ENCODE measurements around the gene CHD2. TPM values are rescaled to one million over a fixed set of nuclear protein-coding genes. Genes with fewer than 3 reads are reported as not detected.
A peak's percentile ranks its signal among the peaks of the same experiment; 100 is the strongest.

The CHD2 gene
- total RNA-seq, 2 experiments from 2014 or later = 141 to 155 TPM

DNA sequence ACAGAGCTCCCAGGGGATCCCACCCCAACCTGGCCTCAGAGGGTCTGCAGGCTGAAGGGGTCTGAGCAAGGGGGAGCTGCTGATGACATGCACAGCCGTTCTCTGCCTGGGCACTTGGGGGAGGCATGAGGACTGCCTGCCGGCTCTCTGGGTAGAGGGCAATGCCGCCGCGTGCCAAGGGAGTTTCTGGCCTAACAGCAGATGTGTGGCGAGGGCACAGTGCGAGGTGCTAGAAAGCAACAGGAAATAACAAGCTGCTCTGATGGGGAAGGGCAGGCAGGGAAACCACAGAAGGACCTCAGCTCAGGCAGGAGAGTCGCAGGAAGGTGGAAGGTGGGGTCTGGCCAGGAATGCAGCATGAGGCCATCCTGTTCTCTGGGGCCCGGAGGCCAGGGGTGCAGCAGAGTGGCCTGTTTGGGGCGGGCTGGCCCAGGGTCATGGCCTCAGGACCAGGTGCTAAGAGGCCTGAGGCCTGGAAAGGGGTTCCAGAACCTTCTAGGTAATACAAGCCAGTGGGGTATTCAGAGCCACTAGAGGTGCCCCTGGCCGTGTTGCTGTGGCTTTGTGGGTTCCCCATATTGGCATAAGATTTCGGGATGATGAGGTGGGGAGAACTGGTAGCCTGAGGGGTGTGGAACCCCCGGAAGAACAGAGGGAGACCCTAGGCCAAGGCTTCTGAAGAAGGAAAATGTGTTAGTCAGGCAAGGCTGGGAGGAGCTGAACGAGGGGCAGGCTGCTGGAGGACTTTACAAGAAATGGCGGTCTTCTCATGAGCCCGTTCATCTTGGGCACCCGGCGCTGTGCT lies 147.7 kb downstream of the CHD2 start:
- Mint-ChIP-seq H3K9me3 (peaks cover 2% of the 10 kb centered on the region), H3K4me3 (no peak overlapping the region), H3K27me3 (no peaks in the 10 kb centered on the region), H3K27ac (peak overlapping the region; percentile 30), H3K4me1 (peaks cover 17% of the 10 kb centered on the region), H3K36me3 (ENCODE audit: low read depth) (no peaks in the 10 kb centered on the region)
- ChIA-PET CTCF (interaction anchor here (0.7 to 1.2 kb wide), 2 partner anchors 12 to 18 kb away, joined by 5 to 8 read pairs; no protein-coding TSS in a partner anchor), POLR2A (interaction anchor here (0.6 kb wide), 1 partner anchor 215 kb away, joined by 3 read pairs; no protein-coding TSS in a partner anchor)
- peak; percentile 57 for DNase-seq

DNA sequence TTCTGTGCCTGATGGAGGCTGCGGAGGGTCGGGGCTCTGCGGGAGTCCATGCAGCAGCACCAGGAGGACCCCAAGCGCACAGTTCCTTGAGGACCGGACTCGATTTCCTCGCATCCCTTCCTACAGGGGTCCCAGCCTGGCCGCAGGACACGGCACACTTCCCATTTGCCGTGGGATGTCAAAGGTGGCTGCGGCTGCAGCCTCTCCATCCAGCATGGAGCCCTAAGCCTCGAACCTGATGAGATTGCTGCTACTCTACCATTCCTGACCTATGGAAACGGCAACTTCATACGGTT lies 148.2 kb downstream of the CHD2 start:
- Mint-ChIP-seq H3K27me3 (no peaks in the 10 kb centered on the region), H3K4me3 (no peak overlapping the region), H3K36me3 (ENCODE audit: low read depth) (no peaks in the 10 kb centered on the region), H3K27ac (no peak overlapping the region), H3K9me3 (peaks cover 2% of the 10 kb centered on the region), H3K4me1 (peaks cover 17% of the 10 kb centered on the region)
- CTCF ChIA-PET = no interaction called here
- POLR2A ChIA-PET = no interaction called here
- no peak for DNase-seq

DNA sequence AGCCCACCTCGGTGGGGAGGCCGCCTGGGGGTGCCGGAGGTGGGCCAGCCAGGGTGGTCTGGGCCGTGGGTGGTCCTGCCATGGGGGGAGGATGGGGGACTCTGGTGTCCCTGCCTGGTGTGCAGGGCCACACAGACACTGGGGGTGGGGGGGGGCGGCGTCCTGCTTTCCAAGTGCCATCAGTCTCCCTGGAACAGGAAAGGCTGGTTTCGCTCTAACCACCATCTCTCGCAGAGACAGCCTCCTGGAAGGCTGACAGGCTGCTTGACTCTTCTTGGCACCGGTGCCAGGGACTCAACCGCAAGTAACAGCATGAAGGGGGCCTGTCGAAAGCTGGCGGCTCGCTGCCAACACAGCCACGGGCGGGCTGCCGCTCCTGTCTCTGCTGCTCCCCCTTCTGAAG lies 148.6 kb downstream of the CHD2 start:
- no peak overlapping the region for H3K4me3 Mint-ChIP-seq
- H3K27ac Mint-ChIP-seq = no peak overlapping the region
- CTCF ChIA-PET = no interaction called here
- peaks cover 17% of the 10 kb centered on the region for H3K4me1 Mint-ChIP-seq
- H3K36me3 Mint-ChIP-seq (ENCODE audit: low read depth) = no peaks in the 10 kb centered on the region
- no peaks in the 10 kb centered on the region for H3K27me3 Mint-ChIP-seq
- DNase-seq = no peak
- POLR2A ChIA-PET = no interaction called here
- peaks cover 2% of the 10 kb centered on the region for H3K9me3 Mint-ChIP-seq

DNA sequence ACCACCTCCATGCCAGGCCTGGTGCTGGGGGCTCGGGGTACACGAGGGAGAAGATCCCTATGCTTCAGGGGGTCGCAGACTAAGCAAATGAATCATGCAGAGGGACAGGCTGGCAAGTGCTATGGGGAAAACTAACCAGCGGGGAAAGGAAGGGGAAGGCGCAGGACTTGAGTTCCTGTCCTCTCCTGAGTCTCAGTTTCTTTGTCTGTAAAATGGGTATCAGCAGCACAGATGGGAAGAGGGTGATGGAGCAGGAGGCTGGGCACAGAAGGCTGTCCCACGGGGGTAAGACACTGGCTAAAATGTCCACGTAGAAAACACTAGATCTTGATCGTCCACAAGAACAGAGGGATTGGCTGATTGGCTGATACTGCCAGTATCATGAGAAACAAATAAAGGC lies 149.1 kb downstream of the CHD2 start:
- peaks cover 2% of the 10 kb centered on the region for H3K9me3 Mint-ChIP-seq
- no peak for DNase-seq
- ChIA-PET POLR2A (interaction anchor here (0.5 kb wide), 1 partner anchor 266 kb away, joined by 3 read pairs; no protein-coding TSS in a partner anchor), CTCF (interaction anchor here (1.0 kb wide), 1 partner anchor 252 kb away, joined by 7 read pairs; no protein-coding TSS in a partner anchor)
- H3K27me3 Mint-ChIP-seq = no peaks in the 10 kb centered on the region
- no peaks in the 10 kb centered on the region for H3K36me3 Mint-ChIP-seq (ENCODE audit: low read depth)
- H3K4me1 Mint-ChIP-seq = peaks cover 17% of the 10 kb centered on the region
- H3K27ac Mint-ChIP-seq = no peak overlapping the region
- H3K4me3 Mint-ChIP-seq = no peak overlapping the region

DNA sequence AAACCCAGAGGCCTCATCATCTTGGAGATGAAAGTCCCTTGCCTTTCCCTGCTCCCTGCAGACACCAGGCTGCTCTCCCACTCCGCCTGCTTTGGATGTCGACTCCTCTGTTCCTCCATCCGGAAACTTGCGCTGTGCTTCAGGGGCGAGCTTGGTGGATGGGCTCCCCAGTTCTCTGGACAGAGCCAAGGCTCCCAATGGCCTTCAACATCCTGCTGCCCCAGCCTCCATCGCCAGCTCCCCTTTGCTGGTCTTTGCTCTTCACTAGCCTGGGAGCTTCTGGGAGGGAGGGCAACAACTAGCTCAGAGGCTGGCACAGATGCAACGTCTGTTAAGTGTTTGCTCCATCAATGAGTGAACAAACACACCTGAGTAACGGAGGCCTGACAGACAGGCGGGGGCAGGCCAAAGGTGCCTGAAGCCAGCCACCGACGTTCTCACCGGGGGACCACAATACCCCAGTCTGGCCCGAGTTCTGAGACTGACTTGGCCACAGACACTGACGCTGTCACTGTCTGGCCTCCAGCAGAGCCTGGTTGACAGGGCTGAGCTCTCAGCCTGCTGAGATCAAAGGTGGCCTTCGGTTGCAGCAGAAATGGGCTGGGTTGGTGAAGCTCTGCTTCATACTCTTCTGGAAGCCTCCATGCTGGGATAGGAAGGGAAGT lies 149.9 kb downstream of the CHD2 start:
- ChIA-PET CTCF (interaction anchor here (1.0 to 1.8 kb wide), 2 partner anchors 20 to 253 kb away, joined by 4 to 7 read pairs; no protein-coding TSS in a partner anchor), POLR2A (no interaction called here)
- Mint-ChIP-seq H3K9me3 (peaks cover 2% of the 10 kb centered on the region), H3K36me3 (ENCODE audit: low read depth) (no peaks in the 10 kb centered on the region), H3K27ac (no peak overlapping the region), H3K27me3 (no peaks in the 10 kb centered on the region), H3K4me3 (no peak overlapping the region), H3K4me1 (peaks cover 17% of the 10 kb centered on the region)
- DNase-seq = no peak

DNA sequence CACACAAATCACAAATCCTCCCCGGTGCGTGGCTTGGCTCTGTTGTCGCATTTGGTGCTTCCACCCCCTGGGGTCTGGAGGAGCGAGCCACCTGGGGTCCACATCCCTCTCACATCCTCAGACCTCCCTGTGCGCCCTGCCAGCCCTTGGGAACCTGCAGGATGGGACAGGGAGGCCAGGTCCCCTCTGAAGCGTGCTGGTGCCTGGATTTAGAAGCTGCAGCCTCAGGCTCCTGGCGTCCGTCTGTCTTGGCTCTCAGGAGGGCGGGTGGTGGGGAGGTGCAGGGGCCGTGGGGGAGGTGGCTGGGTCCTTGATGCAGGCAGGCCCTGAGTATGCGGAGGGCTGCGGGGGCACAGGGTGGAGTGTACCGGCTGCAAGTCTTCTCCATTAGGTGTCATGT lies 150.5 kb downstream of the CHD2 start:
- H3K9me3 Mint-ChIP-seq = peaks cover 2% of the 10 kb centered on the region

DNA sequence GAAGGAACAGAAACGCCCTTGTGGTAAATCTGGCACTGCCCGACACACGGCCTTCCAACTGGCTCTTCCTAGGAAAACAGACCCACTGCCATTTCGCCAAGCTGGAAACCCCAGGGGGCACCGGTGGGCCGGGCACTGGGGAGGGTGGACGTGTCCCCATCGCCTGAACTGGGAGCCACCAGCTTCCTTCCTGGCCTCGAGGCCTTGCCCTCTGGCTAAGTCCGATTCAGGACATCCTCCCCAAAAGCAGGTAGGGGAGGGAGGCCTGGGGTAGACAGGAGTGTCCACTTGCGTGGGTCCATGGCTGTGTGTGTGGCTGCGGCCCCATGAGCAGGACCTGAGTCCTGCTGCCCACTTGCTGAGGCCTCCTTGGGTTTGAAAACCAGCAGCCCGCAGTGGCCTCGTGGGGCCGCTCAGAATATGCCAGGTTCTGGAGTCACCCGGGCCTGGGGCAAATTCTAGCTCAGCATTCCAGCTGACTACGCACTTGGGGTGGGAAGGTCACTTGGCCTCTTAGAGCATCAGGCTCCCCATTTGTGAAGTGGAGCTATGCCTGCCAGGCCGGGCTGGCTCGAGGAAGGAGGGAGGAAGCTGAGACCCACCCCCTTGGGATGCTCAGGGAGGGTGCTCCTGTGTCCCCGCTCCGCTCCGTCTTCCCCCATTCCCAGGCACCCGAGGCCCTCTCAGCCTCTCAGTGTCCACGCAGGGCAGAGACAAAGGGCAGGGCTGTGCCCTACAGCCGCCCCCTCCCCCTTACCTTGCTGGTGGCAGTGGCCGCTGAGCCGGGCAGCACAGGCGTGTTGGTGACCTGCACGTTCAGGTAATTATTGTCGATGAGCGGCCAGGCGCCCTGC lies 151.3 kb downstream of the CHD2 start:
- H3K9me3 Mint-ChIP-seq = no peaks in the 10 kb centered on the region
- H3K27ac Mint-ChIP-seq = no peak overlapping the region
- ChIA-PET POLR2A (no interaction called here), CTCF (interaction anchor here (1.8 kb wide), 1 partner anchor 21 kb away, joined by 4 read pairs; no protein-coding TSS in a partner anchor)
- H3K36me3 Mint-ChIP-seq (ENCODE audit: low read depth) = no peaks in the 10 kb centered on the region
- no peak for DNase-seq
- H3K27me3 Mint-ChIP-seq = no peaks in the 10 kb centered on the region
- H3K4me3 Mint-ChIP-seq = no peak overlapping the region
- H3K4me1 Mint-ChIP-seq = peaks cover 15% of the 10 kb centered on the region

More for the DNA sequence above, 150.5 kb downstream of the CHD2 start:
- Mint-ChIP-seq H3K4me3 (no peak overlapping the region), H3K36me3 (ENCODE audit: low read depth) (no peaks in the 10 kb centered on the region), H3K27me3 (no peaks in the 10 kb centered on the region), H3K4me1 (peaks cover 17% of the 10 kb centered on the region), H3K27ac (no peak overlapping the region)
- no peak for DNase-seq
- ChIA-PET CTCF (interaction anchor here (1.8 kb wide), 1 partner anchor 20 kb away, joined by 4 read pairs; no protein-coding TSS in a partner anchor), POLR2A (no interaction called here)

DNA sequence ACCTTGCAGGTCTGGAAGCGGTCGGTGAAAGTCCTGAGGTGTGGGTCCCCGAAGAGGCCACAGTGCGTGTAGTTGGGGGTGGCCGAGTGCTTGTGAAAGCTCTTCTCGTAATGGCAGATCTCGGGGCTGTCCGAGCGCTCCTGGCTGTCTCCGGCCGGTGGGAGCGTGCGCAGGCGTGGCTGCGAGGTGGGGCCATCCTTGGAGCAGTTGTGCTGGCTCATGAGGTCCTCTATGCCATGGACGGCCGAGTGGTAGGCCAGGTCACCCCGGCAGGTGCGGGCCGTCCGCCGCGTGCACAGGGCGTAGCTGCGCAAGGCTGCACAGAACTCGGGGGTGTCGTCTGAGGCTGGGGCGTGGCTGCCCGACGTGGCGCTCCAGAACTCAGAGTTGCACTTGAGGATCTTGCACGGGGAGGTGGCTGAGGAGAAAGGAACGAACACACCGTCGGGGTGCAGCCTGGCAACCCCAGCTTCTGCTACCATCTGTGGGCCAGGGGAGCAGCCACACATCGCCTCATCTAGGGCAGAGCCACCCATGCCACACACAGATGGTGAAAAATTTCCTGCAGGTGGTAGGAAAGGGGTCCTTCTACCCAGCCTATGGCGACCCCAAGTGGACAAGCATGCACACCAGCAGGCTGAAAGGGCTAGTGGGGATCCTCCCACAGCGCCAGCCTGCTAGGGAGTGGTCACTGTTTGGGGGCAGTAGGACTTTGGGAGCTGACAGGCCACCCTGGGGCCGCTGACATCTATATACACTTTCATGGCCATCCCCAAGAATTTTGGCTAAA lies 152.2 kb downstream of the CHD2 start:
- ChIA-PET CTCF (no interaction called here), POLR2A (no interaction called here)
- Mint-ChIP-seq H3K9me3 (no peaks in the 10 kb centered on the region), H3K27ac (no peak overlapping the region), H3K4me1 (peaks cover 10% of the 10 kb centered on the region), H3K36me3 (ENCODE audit: low read depth) (no peaks in the 10 kb centered on the region), H3K4me3 (no peak overlapping the region), H3K27me3 (no peaks in the 10 kb centered on the region)
- DNase-seq = peak; percentile 21

DNA sequence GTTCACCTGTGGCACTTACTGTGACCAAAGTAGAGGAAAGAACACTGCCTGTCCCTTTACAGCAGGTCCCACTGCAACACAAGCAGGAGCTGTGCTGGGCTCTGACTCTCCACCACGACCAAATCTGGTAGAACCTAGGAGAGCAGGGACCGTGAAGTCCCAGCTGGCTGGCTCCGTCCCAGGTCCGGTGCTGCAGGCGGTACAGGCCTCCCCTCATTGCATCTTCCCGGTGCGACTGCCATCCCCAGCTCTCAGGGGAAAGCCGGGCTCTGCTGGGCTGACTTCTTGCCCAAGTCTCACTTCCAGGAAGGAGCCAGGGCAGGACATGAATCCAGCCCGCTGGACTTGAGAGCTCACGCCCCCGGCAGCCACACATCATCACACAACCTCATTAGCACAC lies 155.1 kb downstream of the CHD2 start:
- Mint-ChIP-seq H3K36me3 (ENCODE audit: low read depth) (no peaks in the 10 kb centered on the region), H3K4me3 (no peak overlapping the region), H3K27ac (no peak overlapping the region), H3K9me3 (no peaks in the 10 kb centered on the region), H3K27me3 (peaks cover 2% of the 10 kb centered on the region), H3K4me1 (no peaks in the 10 kb centered on the region)
- DNase-seq = no peak
- ChIA-PET POLR2A (no interaction called here), CTCF (no interaction called here)

DNA sequence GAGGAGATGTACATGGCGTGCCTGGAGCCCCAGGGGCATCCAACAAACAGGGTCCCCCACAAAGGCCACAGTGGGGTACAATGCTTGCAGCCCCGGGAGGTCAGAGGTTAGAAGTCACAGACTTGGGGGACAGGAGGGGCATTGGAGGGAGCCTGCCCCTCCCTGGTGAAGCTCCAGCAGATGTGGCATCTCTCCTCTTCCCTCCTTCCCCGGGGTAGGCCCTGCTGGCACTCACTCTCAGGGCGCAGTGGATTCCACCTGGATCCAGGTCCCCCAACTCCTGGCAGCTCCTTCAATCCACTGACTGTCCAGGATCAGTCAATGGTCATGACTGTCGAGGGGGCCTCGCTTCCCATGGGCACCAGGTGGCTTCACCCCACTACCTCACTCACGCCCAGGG lies 156.7 kb downstream of the CHD2 start:
- no peaks in the 10 kb centered on the region for H3K36me3 Mint-ChIP-seq (ENCODE audit: low read depth)
- DNase-seq = no peak
- no peaks in the 10 kb centered on the region for H3K9me3 Mint-ChIP-seq
- H3K27me3 Mint-ChIP-seq = peaks cover 3% of the 10 kb centered on the region
- no peak overlapping the region for H3K4me3 Mint-ChIP-seq
- ChIA-PET POLR2A (no interaction called here), CTCF (interaction anchor here (2.0 kb wide), 1 partner anchor 31 kb away, joined by 6 read pairs; no protein-coding TSS in a partner anchor)
- no peaks in the 10 kb centered on the region for H3K4me1 Mint-ChIP-seq
- no peak overlapping the region for H3K27ac Mint-ChIP-seq

DNA sequence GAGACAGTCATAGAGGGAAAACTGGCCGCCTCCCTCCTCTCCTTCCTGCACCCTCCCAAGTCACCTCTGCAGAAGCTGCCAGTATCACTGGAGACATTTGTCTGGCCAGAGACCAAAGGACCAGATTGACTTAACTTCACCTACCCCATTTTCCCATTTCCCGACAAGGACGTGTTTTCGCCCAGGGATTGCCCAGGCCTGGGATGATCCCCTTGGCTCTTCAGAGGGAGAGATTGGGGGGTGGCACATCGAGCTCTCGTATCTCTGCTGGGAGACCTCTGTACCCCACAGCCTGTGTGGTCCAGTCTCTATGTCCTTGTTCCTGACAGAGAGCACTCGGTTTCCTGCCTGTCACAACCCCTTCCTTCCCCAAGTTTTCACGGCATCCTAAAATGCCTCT lies 157.5 kb downstream of the CHD2 start:
- CTCF ChIA-PET = interaction anchor here (2.0 kb wide), 1 partner anchor 30 kb away, joined by 6 read pairs; no protein-coding TSS in a partner anchor
- H3K9me3 Mint-ChIP-seq = no peaks in the 10 kb centered on the region
- no peak for DNase-seq
- POLR2A ChIA-PET = no interaction called here
- H3K4me1 Mint-ChIP-seq = no peaks in the 10 kb centered on the region
- H3K36me3 Mint-ChIP-seq (ENCODE audit: low read depth) = no peaks in the 10 kb centered on the region
- H3K27me3 Mint-ChIP-seq = peaks cover 6% of the 10 kb centered on the region
- H3K27ac Mint-ChIP-seq = no peak overlapping the region
- no peak overlapping the region for H3K4me3 Mint-ChIP-seq

DNA sequence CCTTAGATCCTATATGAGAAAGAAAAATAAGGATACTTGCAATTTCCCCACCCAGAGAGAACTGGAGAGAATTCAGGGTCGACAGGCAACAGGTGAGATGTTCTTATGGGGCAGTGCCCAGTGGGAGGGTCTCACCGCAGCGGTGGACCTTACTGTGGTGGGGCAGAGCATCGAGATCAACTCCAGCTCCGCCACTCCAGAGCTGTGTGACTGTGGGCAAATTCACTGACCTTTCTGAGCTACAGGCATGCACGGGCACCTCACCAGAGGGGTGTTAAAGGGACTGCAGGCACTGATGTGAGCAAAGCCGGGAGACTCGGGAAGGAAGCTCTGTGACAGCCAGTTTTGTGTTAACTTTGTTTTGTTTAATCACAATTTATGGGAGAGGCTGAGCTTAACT lies 158.0 kb downstream of the CHD2 start:
- no peaks in the 10 kb centered on the region for H3K4me1 Mint-ChIP-seq
- H3K9me3 Mint-ChIP-seq = no peaks in the 10 kb centered on the region
- no peak overlapping the region for H3K27ac Mint-ChIP-seq
- CTCF ChIA-PET = interaction anchor here (2.0 kb wide), 1 partner anchor 30 kb away, joined by 6 read pairs; no protein-coding TSS in a partner anchor
- no peak overlapping the region for H3K4me3 Mint-ChIP-seq
- peaks cover 8% of the 10 kb centered on the region for H3K27me3 Mint-ChIP-seq
- POLR2A ChIA-PET = no interaction called here
- H3K36me3 Mint-ChIP-seq (ENCODE audit: low read depth) = no peaks in the 10 kb centered on the region
- no peak for DNase-seq
